RKO (cell line): ENCODE results near the gene ARFRP1.

Experiments
- DNase-seq: peaks from one replicate; pipeline ENCODE4 v3.0.0-alpha.2; 2016; ENCODE audit warnings: low spot score

ARFRP1 gene

DNA sequence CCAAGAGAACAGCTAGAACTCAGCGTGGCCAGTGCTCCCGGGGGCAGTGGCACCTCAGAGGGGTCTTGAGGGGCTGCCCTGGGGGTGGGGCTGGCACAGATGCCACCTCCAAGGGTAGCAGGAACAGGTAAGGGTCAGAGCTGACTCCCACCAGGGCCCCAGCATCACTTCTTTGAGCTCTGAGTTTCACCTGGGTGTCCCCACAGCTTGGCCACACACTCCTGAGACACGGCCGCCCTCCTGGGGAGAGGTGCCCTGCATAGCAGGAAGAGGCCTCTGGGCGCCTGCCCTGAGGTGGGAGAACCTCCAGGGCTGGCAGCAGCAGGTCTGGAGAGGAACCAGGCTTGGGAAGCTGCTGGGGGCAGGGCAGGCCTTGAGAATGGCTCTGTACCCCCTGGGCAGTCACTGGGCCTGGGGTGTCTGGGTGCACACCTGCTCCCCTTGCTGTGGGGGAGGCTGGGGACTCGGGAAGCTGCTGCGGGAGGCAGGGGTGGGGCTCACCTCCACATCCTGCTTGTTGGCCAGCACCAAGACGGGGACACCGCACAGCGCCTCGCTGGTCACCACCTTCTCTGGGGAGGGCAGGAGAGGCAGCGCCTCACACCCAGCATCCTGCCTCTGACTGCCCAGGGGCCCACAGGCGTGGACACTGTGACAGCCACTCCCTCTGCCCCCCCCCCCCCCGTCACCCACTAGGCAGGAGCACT, 6.3 kb downstream of the ARFRP1 start:
- no peak for DNase-seq

DNA sequence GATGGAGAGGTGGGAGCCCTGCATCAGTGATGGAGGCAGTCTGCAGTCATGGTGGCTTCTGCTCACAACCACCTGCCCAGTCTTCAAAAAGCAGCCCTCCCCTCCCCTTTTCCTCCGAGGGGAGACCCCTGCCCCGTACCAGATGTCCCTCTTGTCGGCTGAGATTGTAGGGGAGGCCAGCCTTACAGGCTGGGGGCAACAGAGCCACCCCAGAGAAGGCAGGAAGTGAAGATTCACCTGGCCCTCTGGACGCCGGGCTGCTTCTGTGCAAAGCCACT, 6.8 kb downstream of the ARFRP1 start:
- DNase-seq: no peak

DNA sequence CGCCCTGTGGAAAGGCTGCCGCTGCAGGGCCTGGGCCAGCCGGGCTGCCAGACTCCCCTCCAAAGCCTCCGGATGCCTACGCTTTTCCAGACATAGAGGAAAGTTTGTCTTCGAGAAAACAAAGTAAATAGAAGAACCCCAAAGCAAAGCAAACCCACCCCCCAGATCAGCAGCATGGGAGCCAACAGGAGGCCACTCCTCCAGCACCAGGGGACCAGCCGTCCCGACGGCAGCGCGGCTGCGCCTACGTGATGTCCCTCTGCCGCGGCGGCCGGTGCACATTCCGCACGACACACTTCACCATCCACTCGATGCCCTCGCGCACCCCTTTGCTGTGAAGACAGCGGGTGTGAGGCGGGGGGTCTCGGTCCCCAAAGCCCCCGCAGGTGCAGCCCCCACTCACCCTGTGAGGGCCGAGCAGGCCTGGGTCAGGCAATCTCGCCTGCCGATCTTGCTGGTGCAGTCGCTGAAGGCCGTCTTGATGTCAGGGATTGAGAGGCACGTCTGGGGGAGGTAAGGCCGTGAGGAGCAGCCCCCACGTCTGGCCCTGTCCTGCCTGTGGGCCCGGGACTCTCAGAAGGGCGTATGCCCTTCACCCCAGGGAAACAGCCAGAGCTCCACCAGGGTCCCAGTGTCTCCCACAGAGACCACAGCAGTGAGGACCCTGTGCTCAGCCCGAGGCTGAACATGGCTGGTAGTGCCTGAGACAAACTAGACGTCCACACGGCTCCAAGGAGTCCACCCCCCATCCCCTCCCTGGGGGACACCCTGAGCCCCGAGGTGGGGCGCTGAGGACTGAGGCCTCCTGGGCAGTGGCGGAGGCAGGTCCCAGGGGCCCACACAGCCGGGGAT, 7.4 kb downstream of the ARFRP1 start:
- DNase-seq: no peak

DNA sequence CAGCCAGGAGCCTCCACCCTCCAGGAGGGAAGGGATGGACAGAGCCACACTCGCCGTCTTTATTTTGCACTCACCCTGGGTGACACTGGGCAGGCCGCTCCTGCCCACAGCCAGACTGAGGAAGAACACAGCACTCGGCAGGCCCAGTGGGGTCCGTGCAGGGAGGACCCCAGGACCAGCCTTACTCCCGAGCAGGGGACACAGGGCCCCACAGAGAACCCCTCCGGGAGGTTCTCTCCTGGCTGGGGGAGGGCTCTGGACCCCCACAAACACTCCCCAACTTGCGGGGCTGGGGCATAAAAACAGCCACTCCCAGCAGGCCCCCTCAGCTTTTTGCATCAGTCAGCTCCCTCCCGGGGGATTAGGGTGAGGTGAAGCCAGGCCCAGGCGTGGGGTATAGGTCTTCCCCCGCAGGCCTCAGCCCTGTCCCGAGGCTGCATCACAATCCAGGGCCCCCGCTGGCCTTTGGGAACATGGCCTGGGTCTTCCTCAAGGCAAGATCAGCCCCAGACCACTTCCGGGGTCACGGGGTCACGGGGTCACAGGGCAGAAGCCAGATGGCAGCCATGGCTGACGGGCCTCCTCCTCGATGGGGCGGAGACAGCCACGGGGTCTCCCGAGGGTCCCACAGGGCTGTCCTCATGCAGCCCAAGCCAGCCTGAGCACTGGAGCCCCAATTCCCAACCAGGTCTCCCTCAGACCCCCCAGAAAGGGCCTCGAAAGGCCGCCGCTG, 8.1 kb downstream of the ARFRP1 start:
- DNase-seq: no peak

DNA sequence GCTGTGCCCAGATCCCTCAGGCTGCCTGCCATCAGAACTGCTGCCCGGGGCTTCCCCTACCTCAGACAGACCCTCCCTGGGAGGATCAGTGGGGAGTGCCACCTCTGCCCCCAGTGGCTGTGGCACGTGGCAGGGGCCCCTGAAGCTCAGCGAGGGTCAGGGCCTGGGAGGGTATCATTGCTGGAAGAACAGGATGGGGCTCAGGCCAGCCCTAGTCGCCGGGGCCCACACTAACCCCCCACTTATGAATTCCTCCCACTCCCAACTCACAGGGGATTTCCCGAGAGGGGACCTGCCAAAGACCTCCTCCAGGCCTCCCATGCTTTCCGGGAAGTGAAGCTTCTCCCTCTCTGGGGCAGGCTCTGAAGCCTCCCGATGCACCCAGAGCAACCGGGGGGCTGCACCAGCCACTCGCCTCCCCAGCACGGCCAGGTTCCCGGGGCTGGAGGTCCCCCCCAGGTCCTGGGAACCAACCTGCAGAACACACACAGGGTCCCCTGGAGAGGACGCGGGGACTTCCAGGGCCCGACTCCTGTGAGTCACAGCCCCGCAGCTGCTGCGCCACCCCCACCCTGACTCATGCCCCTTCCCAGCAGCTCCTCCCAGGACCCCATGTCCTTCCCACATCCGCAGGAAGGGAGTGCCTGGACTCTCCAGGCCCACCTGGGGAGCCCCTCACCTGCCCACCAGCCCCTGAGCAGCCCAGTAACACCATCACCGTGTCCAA, 8.9 kb downstream of the ARFRP1 start:
- DNase-seq: peak; percentile 91

DNA sequence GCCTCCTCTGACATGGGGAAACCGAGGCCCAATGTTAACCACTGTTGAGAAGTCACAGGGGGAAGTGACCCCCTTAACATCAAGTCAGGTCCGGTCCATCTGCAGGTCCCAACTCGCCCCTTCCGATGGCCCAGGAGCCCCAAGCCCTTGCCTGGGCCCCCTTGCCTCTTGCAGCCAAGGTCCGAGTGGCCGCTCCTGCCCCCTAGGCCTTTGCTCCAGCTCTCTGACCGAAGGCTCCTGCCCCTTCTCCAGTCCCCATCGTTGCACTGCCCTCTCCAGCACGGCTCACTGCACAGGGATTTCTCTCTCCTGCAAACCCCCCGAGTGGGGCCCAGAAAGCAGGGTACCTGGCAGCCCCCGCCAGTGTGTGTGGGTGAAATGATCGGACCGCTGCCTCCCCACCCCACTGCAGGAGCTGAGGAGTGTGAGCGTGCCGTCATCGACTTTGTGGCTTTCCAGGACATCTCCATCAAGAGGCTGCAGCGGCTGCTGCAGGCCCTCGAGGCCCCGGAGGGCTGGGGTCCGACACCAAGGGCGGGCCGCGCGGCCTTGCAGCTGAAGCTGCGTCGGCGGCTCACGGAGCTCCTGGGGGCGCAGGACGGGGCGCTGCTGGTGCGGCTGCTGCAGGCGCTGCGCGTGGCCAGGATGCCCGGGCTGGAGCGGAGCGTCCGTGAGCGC, 9.8 kb downstream of the ARFRP1 start:
- no peak for DNase-seq

DNA sequence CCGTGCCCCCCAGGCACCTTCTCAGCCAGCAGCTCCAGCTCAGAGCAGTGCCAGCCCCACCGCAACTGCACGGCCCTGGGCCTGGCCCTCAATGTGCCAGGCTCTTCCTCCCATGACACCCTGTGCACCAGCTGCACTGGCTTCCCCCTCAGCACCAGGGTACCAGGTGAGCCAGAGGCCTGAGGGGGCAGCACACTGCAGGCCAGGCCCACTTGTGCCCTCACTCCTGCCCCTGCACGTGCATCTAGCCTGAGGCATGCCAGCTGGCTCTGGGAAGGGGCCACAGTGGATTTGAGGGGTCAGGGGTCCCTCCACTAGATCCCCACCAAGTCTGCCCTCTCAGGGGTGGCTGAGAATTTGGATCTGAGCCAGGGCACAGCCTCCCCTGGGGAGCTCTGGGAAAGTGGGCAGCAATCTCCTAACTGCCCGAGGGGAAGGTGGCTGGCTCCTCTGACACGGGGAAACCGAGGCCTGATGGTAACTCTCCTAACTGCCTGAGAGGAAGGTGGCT, 10.4 kb downstream of the ARFRP1 start:
- DNase-seq: no peak

DNA sequence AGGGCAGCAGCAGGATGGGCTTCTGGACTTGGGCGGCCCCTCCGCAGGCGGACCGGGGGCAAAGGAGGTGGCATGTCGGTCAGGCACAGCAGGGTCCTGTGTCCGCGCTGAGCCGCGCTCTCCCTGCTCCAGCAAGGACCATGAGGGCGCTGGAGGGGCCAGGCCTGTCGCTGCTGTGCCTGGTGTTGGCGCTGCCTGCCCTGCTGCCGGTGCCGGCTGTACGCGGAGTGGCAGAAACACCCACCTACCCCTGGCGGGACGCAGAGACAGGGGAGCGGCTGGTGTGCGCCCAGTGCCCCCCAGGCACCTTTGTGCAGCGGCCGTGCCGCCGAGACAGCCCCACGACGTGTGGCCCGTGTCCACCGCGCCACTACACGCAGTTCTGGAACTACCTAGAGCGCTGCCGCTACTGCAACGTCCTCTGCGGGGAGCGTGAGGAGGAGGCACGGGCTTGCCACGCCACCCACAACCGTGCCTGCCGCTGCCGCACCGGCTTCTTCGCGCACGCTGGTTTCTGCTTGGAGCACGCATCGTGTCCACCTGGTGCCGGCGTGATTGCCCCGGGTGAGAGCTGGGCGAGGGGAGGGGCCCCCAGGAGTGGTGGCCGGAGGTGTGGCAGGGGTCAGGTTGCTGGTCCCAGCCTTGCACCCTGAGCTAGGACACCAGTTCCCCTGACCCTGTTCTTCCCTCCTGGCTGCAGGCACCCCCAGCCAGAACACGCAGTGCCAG, 11.0 kb downstream of the ARFRP1 start, which contains the start of gene TNFRSF6B:
Gene TNFRSF6B (plus strand): TSS at position 25 of the 729 bp plus-strand sequence. CDS start 116 bp downstream, at position 141.
- DNase-seq: no peak

DNA sequence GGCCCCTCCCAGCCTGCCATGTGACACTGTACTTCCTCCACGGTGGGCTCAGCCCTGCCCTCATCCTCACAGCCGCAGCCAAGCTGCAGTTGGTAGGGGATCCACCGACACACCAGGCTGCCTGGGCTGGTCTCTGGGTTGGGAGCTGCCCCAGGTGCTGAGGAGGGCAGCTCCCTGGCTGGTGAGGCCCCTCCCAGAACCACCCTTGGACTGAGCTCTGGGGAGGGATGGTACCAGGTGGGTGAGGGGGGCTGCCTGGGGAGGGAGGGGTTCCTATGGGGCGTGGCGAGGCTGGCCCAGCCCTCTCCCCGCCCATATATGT, 11.5 kb downstream of the ARFRP1 start:
- DNase-seq: no peak

DNA sequence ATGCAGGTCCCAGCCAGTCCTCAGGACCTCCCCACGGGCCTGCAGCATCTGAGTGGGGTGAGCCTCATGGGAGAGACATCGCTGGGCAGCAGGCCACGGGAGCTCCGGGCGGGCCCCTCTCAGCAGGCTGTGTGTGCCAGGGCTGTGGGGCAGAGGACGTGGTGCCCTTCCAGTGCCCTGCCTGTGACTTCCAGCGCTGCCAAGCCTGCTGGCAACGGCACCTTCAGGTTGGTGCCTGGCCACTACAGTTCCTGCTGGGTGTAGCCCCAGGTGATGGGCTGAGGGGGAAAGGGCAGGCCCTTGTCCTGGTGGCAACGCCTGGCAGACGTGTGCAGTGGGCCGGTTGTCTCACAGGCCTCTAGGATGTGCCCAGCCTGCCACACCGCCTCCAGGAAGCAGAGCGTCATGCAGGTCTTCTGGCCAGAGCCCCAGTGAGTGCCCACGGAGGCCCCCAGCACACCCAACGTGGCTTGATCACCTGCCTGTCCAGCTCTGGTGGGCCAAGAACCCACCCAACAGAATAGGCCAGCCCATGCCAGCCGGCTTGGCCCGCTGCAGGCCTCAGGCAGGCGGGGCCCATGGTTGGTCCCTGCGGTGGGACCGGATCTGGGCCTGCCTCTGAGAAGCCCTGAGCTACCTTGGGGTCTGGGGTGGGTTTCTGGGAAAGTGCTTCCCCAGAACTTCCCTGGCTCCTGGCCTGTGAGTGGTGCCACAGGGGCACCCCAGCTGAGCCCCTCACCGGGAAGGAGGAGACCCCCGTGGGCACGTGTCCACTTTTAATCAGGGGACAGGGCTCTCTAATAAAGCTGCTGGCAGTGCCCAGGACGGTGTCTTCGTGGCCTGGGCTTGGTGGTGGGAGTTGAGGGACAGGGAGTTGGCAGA, 12.1 kb downstream of the ARFRP1 start:
- DNase-seq: no peak

DNA sequence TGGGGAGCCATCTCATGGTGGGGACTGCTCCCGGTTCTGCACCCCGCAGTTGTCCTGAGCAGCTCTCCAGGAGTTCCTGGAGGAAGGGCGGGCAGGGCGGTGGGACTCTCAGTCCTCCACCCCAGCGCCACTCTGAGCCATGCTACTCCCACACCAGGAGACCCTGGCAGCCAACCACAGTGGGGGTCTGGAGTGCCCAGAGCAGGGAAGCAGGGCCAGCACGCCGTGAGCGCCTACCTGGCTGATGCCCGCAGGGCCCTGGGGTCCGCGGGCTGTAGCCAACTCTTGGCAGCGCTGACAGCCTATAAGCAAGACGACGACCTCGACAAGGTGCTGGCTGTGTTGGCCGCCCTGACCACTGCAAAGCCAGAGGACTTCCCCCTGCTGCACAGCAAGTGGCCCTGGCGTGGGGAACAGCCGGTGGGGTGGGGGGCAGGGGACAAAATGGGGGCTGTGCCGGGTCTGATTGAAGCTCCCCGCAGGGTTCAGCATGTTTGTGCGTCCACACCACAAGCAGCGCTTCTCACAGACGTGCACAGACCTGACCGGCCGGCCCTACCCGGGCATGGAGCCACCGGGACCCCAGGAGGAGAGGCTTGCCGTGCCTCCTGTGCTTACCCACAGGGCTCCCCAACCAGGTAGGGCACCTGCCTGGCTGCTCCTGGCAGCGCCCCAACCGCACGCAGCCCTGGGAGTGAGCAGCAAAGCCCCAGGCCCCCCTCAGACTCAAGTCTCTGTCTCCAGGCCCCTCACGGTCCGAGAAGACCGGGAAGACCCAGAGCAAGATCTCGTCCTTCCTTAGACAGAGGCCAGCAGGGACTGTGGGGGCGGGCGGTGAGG, 13.0 kb downstream of the ARFRP1 start:
- no peak for DNase-seq

DNA sequence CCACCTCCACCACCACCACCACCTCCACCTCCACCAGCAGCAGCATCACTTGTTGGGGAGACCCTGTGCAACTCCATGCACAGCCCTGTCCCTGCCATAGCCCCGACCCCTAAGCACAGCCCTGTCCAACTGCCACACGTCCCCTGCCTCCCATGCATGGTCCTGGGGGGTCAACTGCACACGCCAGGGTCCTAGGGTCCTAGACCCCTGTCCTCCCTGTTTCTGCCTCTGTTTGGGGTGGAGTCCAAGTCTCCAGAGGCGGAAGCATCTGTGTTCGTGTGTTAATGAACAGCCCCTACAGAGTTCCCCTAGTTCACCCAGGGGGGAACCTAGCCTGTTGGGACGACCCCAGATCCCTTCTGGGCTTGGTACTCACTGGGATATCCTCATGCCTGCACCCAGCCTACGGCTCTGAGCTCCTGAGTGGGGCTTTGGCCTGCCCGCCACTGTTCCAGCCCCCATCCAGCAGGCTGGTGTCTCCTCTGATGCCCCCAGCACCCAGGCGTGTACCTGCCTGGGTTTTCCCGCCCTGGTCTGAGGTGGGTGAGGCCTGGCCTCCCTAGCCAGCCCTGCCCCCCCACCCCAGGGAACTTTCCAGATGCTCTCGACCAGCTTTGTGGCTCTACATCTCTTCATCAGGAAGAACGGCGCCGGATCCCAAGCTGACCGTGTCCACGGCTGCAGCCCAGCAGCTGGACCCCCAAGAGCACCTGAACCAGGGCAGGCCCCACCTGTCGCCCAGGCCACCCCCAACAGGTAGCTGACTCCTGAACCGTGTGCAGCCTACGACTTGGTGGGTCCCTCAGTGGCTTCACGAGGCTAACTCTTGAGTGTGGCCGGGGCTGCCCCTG, 13.8 kb downstream of the ARFRP1 start:
- no peak for DNase-seq

DNA sequence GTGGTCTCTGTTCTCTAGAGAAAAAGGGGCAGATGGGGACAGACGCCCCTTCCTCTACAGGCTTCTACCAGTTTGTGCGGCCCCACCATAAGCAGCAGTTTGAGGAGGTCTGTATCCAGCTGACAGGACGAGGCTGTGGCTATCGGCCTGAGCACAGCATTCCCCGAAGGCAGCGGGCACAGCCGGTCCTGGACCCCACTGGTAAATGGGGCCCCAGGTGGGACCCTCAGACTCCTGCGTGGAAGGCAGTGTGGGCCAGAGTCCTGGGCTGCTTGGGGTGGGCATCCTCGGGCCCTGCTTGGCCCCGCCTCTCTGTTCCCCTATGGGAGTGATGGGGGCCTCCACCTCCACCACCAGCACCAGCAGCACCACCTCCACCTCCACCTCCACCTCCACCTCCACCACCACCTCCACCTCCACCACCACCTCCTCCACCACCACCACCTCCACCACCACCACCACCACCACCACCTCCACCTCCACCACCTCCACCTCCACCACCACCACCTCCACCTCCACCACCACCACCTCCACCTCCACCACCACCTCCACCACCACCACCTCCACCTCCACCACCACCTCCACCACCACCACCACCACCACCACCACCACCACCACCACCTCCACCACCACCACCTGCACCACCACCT, 14.6 kb downstream of the ARFRP1 start:
- DNase-seq: no peak

DNA sequence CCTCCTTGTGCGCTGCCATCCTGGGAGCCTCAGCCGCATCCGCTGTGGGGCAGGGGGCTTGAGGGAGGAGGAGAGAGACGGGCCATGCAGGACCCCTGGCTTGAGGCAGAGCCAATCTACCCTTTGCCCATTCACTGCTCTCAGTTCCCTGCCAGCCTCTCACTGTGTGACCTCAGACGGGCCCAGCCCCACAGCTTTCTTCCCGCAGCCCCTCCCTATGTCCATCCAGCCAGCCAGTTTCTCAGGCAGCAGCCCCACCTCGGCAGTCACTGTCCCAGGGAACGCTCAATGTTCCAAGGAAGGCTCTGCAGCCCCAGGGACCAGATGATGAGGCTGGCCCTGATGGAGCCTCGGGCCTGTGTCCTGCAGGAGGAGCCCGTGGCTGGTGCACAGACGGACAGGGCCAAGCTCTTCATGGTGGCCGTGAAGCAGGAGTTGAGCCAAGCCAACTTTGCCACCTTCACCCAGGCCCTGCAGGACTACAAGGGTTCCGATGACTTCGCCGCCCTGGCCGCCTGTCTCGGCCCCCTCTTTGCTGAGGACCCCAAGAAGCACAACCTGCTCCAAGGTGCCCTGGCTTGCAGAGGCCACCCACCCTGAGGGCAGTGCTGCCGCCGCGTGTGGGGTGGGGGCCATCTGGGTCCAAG, 15.2 kb downstream of the ARFRP1 start:
- DNase-seq: no peak

DNA sequence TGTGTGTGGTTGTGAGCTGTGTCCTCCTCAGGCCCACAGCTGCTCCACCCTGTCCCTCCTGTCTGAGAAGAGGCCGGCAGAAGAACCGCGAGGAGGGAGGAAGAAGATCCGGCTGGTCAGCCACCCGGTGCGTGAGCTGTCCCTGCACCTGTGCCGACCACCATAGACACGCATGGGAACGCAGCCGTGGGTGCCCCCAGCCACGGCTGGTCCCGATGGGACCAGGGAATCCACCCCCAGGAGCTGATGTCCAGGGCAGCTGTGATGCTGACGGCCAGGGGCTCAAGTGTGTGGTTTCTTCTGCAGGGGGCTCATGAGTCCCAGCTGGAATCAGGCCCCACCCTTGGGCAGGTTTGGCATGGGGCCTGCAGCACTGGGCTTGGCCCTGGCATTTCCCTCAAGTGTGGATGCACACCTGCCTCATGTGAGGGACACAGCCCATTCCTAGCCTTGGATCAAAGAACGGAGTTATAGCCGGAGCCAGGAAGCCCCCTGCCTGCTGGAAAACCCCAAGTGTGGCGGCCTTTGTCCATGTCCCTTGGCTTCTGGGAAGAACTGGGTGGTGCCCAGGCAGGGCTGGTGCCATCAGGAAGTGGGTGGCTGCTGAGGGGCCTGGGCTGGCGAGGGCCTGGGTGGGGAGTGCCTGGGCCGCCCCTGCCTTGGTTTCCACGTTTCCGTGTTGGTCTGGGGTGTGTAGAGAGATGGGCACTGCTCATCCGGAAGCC, 15.9 kb downstream of the ARFRP1 start:
- DNase-seq: no peak
